ENCODE measurements around the gene CD248. TPM values are rescaled to one million over a fixed set of nuclear protein-coding genes. Genes with fewer than 3 reads are reported as not detected.

The CD248 gene
- total RNA-seq, 1 experiment from 2014 or later, result not detected

DNA sequence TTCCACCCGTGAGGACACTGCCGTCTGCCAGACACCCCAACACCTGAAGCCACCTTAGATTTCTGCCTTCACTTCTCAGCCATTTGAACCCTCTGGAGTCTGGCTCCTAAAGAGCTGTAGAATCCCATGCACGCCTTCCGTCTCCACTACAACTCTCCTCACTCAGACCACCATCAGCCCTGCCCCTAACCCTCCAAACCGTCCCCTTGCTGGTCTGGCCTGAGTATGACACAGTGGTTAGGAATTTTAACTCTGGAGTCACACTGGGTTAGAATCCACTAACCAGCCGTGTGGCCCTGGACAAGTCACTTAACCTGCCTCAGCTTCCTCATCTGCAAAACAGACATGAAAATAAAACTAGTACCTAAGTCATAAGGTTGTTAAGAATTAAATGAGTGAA is 35.8 kb downstream of the CD248 start:
- DNase-seq, result no peak
- no peaks in the 10 kb centered on the region for H3K79me2 ChIP-seq (ENCODE audit: low read depth)
- no peaks in the 10 kb centered on the region for H3K9me3 ChIP-seq (ENCODE audit: insufficient read depth, low read depth)
- H3K9me2 ChIP-seq (ENCODE audit: insufficient read depth), result no peaks in the 10 kb centered on the region
- H3K36me3 ChIP-seq (ENCODE audit: low read depth), result no peaks in the 10 kb centered on the region; the same call in 1 of the 2 replicates
- CTCF ChIA-PET, result interaction anchor here (0.6 kb wide), 1 partner anchor 59 kb away, joined by 3 read pairs; no protein-coding TSS in a partner anchor
- H3K4me2 ChIP-seq, result no peak overlapping the region
- H3K4me1 ChIP-seq (replicated peaks; ENCODE audit: insufficient read depth), result no peaks in the 10 kb centered on the region
- no peak overlapping the region for H3K27ac ChIP-seq
- no peak for TF ChIP-seq EZH2 (IDR thresholded peaks at IDR 0.05; ENCODE audit: low read depth)
- TF ChIP-seq, protein P1, sequence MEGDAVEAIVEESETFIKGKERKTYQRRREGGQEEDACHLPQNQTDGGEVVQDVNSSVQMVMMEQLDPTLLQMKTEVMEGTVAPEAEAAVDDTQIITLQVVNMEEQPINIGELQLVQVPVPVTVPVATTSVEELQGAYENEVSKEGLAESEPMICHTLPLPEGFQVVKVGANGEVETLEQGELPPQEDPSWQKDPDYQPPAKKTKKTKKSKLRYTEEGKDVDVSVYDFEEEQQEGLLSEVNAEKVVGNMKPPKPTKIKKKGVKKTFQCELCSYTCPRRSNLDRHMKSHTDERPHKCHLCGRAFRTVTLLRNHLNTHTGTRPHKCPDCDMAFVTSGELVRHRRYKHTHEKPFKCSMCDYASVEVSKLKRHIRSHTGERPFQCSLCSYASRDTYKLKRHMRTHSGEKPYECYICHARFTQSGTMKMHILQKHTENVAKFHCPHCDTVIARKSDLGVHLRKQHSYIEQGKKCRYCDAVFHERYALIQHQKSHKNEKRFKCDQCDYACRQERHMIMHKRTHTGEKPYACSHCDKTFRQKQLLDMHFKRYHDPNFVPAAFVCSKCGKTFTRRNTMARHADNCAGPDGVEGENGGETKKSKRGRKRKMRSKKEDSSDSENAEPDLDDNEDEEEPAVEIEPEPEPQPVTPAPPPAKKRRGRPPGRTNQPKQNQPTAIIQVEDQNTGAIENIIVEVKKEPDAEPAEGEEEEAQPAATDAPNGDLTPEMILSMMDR (conservative IDR thresholded peaks at IDR 0.05), result no peak
- peaks cover 44% of the 10 kb centered on the region for H4K20me1 ChIP-seq (ENCODE audit: insufficient read depth)
- POLR2A ChIA-PET (ENCODE audit: unreplicated experiment), result interaction anchor here (0.6 kb wide), 1 partner anchor 9 kb away, joined by 5 read pairs; no protein-coding TSS in a partner anchor
- H2AFZ ChIP-seq, result no peak overlapping the region
- no peaks in the 10 kb centered on the region for H3K27me3 ChIP-seq (ENCODE audit: insufficient read depth, low read depth)
- intact Hi-C loops (cut with micrococcal nuclease; ENCODE audit: unreplicated experiment), result no loop called here
- no peak overlapping the region for H3K4me3 ChIP-seq
- H3F3A ChIP-seq (ENCODE audit: insufficient read depth, low read depth), result peaks cover 35% of the 10 kb centered on the region
- no TSS peak for BruUV-seq (replicated peaks)

- ChIA-PET POLR2A (ENCODE audit: unreplicated experiment) (interaction anchor here (0.6 kb wide), 1 partner anchor 9 kb away, joined by 5 read pairs; no protein-coding TSS in a partner anchor), CTCF (no interaction called here)
- H3K9me2 ChIP-seq (ENCODE audit: insufficient read depth), result no peaks in the 10 kb centered on the region
- H3K4me3 ChIP-seq, result no peak overlapping the region
- peaks cover 44% of the 10 kb centered on the region for H4K20me1 ChIP-seq (ENCODE audit: insufficient read depth)
- peaks cover 35% of the 10 kb centered on the region for H3F3A ChIP-seq (ENCODE audit: insufficient read depth, low read depth)
- no peaks in the 10 kb centered on the region for H3K4me1 ChIP-seq (replicated peaks; ENCODE audit: insufficient read depth)
- no peaks in the 10 kb centered on the region; the same call in 1 of the 2 replicates for H3K36me3 ChIP-seq (ENCODE audit: low read depth)
- H3K4me2 ChIP-seq, result no peak overlapping the region
- H3K79me2 ChIP-seq (ENCODE audit: low read depth), result no peaks in the 10 kb centered on the region
- H3K27ac ChIP-seq, result no peak overlapping the region
- intact Hi-C loops (cut with micrococcal nuclease; ENCODE audit: unreplicated experiment), result no loop called here
- BruUV-seq (replicated peaks), result no TSS peak
- no peak overlapping the region for H2AFZ ChIP-seq
- H3K9me3 ChIP-seq (ENCODE audit: insufficient read depth, low read depth), result no peaks in the 10 kb centered on the region
- H3K27me3 ChIP-seq (ENCODE audit: insufficient read depth, low read depth), result no peaks in the 10 kb centered on the region
- no peak for DNase-seq
- TF ChIP-seq EZH2 (IDR thresholded peaks at IDR 0.05; ENCODE audit: low read depth), result no peak
- TF ChIP-seq, protein P1 (conservative IDR thresholded peaks at IDR 0.05), result no peak
Observed at GRCh38 chr11:66280428-66280827, 36.4 kb downstream of the CD248 start.

GRCh38 chr11:66279092-66279734 is 37.6 kb downstream of the CD248 start:
- H3K9me2 ChIP-seq (ENCODE audit: insufficient read depth), result no peaks in the 10 kb centered on the region
- no peak overlapping the region for H3K27ac ChIP-seq
- no peaks in the 10 kb centered on the region for H3K27me3 ChIP-seq (ENCODE audit: insufficient read depth, low read depth)
- H2AFZ ChIP-seq, result no peak overlapping the region
- DNase-seq, result no peak
- BruUV-seq (replicated peaks), result no TSS peak
- TF ChIP-seq EZH2 (IDR thresholded peaks at IDR 0.05; ENCODE audit: low read depth), result no peak
- TF ChIP-seq, protein P1 (conservative IDR thresholded peaks at IDR 0.05), result no peak
- H4K20me1 ChIP-seq (ENCODE audit: insufficient read depth), result peaks cover 45% of the 10 kb centered on the region
- CTCF ChIA-PET, result no interaction called here
- H3K36me3 ChIP-seq (ENCODE audit: low read depth), result peaks cover 3% of the 10 kb centered on the region; the same call in 1 of the 2 replicates
- H3K79me2 ChIP-seq (ENCODE audit: low read depth), result no peaks in the 10 kb centered on the region
- POLR2A ChIA-PET (ENCODE audit: unreplicated experiment), result no interaction called here
- no peaks in the 10 kb centered on the region for H3K4me1 ChIP-seq (replicated peaks; ENCODE audit: insufficient read depth)
- H3K9me3 ChIP-seq (ENCODE audit: insufficient read depth, low read depth), result no peaks in the 10 kb centered on the region
- no peak overlapping the region for H3K4me2 ChIP-seq
- no peak overlapping the region for H3K4me3 ChIP-seq
- peaks cover 35% of the 10 kb centered on the region for H3F3A ChIP-seq (ENCODE audit: insufficient read depth, low read depth)
- intact Hi-C loops (cut with micrococcal nuclease; ENCODE audit: unreplicated experiment), result no loop called here
